Pancreas (tissue), 10 donors: ENCODE measurements around the gene JAK2. TPM values are rescaled to one million over a fixed set of nuclear protein-coding genes. Genes with fewer than 3 reads are reported as not detected.
A peak's percentile ranks its signal among the peaks of the same experiment; 100 is the strongest.

ENCODE experiments used
- ATAC-seq, 4 donors: fragments of 200-7000 bp; cut with Tn5 transposase; one replicate each; pipeline versions ENCODE4 v1.8.0 to v1.9.1; 2020; ENCODE audit warnings: mild to moderate bottlenecking in 4 of 4, moderate library complexity in 4 of 4
- DNase-seq, 6 donors: peaks; one replicate each; pipeline ENCODE4 v3.0.0-alpha.2; 2020
- FAIRE-seq: peaks from 2 replicates; lab custom pipeline; 2012; peaks lifted over from hg19 to GRCh38; lab: Jason Lieb, UNC
- H3K27ac ChIP-seq, 4 donors: fragments of 200-600 bp; sonication (generic); 1 replicate in 3 of 4; 2 replicates in 1 of 4; pipeline versions ENCODE4 v1.5.0 to v1.8.0; 2020
- H3K27me3 ChIP-seq, 4 donors: fragments of 200-600 bp; one replicate each; pipeline ENCODE4 v1.8.0; 2021
- H3K36me3 ChIP-seq, 3 donors: fragments of 200-600 bp; sonication (generic) in 1 of 3; one replicate each; pipeline versions ENCODE4 v1.5.0 to v1.8.0; 2020 to 2021
- H3K4me1 ChIP-seq, 3 donors: fragments of 200-600 bp; one replicate each; pipeline ENCODE4 v1.8.0; 2021
- H3K4me3 ChIP-seq, 4 donors: fragments of 200-600 bp; sonication (generic) in 2 of 4; one replicate each; pipeline versions ENCODE4 v1.5.0 to v1.8.0; 2020 to 2021
- H3K9me3 ChIP-seq, 4 donors: fragments of 200-600 bp; one replicate each; pipeline ENCODE4 v1.8.0; 2021
- WGBS, 2 donors: extraction: QIAGEN DNeasy Blood & Tissue Kit; methylation state at CpG; one replicate each; pipeline ENCODE4 v1.1.7; 2013; 5-methylcytosine and 5-hydroxymethylcytosine counted together
- intact Hi-C, 3 donors: fragments of 100-400 bp; cut with DNase I; formaldehyde crosslinking; loops; one replicate each; pipeline versions ENCODE4 v1.11.1 to v1.14.2; 2022
- polyA plus RNA-seq, 2 donors: library from polyadenylated mRNA; stranded (reverse); fragments of 200-250 nt; gene quantifications; one replicate each; pipeline ENCODE4 v1.2.3, GENCODE V29; 2013
- total RNA-seq, 6 donors: library from RNA; stranded (reverse); fragmentation: NEBNext Ultra II Directional in 4 of 6; extraction: Animal tissue kit (Norgen Biotek cat#: 25700) in 4 of 6; gene quantifications; one replicate each; pipeline versions ENCODE4 v1.2.1 to v1.2.4, GENCODE V29; 2021 to 2023
- TF ChIP-seq, protein P1 (sequence below), 4 donors: fragments of 200-600 bp; sonication (generic) in 3 of 4; IDR thresholded peaks; one replicate each; pipeline versions ENCODE4 v1.5.0 to v1.8.0; 2021; ENCODE audit warnings: antibody characterized with exemption in 4 of 4
- donor health status: healthy with polysubstance abuse.
- donor health status: DM: no; HTN: no; CAD: no; lungs with moderate emphysema.
- donor health status: DM: no; HTN: no; CAD: no.
- donor health status: control.
- donor health status: control.
- donor health status: Bipolar disorder and iron deficiency.
- donor health status: DM: yes; HTN: yes; CAD: no.
- donor health status: DM: no; HTN: no; CAD: no.
- donor health status: DM: no; HTN: no; CAD: no.
- donor health status: DM: yes; HTN: yes; CAD: no.

The JAK2 gene
- total and polyA plus RNA-seq, 8 donors: 1.7 to 9.1 (median 4.2) TPM

DNA sequence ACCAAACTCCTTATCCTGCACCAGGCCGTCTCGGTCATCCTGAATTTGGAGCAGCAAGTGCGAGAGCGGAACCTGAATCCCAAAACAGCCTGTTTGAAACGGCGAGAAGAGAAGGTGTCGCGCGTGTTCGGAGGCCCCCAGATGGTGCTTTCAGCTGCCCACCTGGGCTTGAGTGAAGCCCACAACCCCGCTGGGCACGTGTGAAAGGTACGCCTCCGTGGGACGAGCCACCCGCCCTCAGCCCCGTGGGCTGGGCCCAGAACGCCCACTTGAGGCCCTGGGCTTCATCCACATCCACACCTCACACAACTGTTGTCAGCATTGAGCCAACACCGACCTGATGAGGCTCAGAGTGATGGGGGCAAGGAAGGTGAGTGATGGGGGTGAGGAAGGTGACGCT, 127.6 kb downstream of the JAK2 start:
- DNase-seq (peak in 1 of 6 donors; percentile 38), FAIRE-seq (no peak), ATAC-seq (no peak)
- TF ChIP-seq, protein P1, sequence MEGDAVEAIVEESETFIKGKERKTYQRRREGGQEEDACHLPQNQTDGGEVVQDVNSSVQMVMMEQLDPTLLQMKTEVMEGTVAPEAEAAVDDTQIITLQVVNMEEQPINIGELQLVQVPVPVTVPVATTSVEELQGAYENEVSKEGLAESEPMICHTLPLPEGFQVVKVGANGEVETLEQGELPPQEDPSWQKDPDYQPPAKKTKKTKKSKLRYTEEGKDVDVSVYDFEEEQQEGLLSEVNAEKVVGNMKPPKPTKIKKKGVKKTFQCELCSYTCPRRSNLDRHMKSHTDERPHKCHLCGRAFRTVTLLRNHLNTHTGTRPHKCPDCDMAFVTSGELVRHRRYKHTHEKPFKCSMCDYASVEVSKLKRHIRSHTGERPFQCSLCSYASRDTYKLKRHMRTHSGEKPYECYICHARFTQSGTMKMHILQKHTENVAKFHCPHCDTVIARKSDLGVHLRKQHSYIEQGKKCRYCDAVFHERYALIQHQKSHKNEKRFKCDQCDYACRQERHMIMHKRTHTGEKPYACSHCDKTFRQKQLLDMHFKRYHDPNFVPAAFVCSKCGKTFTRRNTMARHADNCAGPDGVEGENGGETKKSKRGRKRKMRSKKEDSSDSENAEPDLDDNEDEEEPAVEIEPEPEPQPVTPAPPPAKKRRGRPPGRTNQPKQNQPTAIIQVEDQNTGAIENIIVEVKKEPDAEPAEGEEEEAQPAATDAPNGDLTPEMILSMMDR (IDR thresholded peaks at IDR 0.05): no peak
- no peaks in the 10 kb centered on the region for H3K4me1 ChIP-seq
- no peak overlapping the region for H3K4me3 ChIP-seq
- no peaks in the 10 kb centered on the region for H3K9me3 ChIP-seq
- 94 to 95% methylated on average over 20 of the region's 20 CpGs for WGBS, 2 donors
- H3K27me3 ChIP-seq: no peaks in the 10 kb centered on the region
- H3K36me3 ChIP-seq: peaks cover 0 to 15% (median 0%) of the 10 kb centered on the region in 3 donors
- intact Hi-C loops: no loop called here
- no peak overlapping the region for H3K27ac ChIP-seq

GRCh38 chr9:5113523-5113922, 128.5 kb downstream of the JAK2 start:
- WGBS, 2 donors: 98 to 99% methylated on average over 10 of the region's 10 CpGs
- TF ChIP-seq, protein P1 (IDR thresholded peaks at IDR 0.05): no peak
- intact Hi-C loops: no loop called here
- no peak for FAIRE-seq
- Histone ChIP-seq H3K9me3 (no peaks in the 10 kb centered on the region), H3K4me1 (no peaks in the 10 kb centered on the region), H3K4me3 (no peak overlapping the region), H3K36me3 (peaks cover 0 to 15% (median 0%) of the 10 kb centered on the region in 3 donors), H3K27me3 (no peaks in the 10 kb centered on the region), H3K27ac (no peak overlapping the region)
- DNase-seq: peak in 3 of 6 donors; percentile 6 to 60 (median 27)
- ATAC-seq: no peak

DNA sequence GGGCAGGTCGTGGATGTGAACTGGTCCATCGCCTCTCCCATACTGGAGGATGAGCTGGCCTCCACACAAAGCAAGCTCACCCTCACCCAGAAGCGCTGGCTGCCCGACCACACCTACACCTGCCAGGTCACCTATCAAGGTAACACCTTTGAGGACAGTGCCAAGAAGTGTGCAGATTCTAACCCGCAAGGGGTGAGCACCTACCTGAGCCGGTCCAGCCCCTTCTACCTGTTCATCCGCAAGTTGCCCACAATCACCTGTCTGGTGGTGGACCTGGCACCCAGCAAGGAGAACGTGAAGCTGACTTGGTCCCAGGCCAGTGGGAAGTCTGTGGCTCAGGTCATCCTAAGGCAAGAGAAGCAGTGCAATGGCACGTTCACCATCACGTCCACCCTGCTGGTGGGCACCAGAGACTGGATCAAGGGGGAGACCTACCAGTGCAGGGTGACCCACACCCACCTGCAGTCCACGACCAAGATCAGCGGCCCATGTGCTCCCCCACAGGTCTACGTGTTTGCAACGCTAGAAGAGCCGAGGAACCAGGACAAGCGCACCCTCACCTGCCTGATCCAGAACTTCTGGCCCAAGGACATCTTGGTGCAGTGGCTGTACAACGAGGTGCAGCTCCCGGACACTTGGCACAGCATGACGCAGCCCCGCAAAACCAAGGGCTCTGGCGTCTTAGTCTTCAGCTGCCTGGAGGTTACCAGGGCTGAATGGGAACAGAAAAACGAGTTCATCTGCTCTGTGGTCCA, 129.1 kb downstream of the JAK2 start:
- DNase-seq: peak in 4 of 6 donors; percentile 6 to 44 (median 28)
- Histone ChIP-seq H3K36me3 (peaks cover 0 to 15% (median 0%) of the 10 kb centered on the region in 3 donors), H3K9me3 (no peaks in the 10 kb centered on the region), H3K27ac (no peak overlapping the region), H3K4me1 (no peaks in the 10 kb centered on the region), H3K27me3 (no peaks in the 10 kb centered on the region), H3K4me3 (no peak overlapping the region)
- TF ChIP-seq, protein P1 (IDR thresholded peaks at IDR 0.05): no peak
- no peak for FAIRE-seq
- ATAC-seq: no peak
- WGBS, 2 donors: 97 to 99% methylated on average over 22 of the region's 22 CpGs
- intact Hi-C loops: no loop called here

DNA sequence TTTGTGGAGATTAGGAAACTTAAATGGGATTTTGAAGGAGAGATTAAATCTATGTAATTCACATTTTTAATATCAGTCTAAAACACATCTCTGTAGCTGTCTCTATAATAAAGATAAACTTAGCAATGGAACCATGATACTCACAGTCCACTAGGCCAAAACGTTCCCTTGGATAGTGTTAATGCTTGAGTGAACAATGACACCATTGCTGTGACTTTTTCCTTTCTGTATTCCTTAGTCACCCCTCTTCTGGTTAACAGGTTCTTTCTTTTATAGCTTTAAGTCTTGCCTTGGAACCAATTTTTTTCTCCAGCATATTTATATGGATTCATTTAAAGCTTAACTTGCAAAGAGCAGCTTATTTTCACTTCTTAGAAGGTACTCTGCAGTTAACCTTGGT, 137.0 kb downstream of the JAK2 start:
- FAIRE-seq: no peak
- H3K36me3 ChIP-seq: peaks cover 0 to 4% (median 0%) of the 10 kb centered on the region in 3 donors
- intact Hi-C loops: no loop called here

More for the DNA sequence above, 137.0 kb downstream of the JAK2 start:
- DNase-seq (no peak), ATAC-seq (no peak)
- 75 to 95% methylated on average over 1 of the region's 1 CpG for WGBS, 2 donors
- no peaks in the 10 kb centered on the region for H3K27me3 ChIP-seq
- no peak overlapping the region for H3K27ac ChIP-seq
- H3K4me3 ChIP-seq: no peak overlapping the region
- TF ChIP-seq, protein P1 (IDR thresholded peaks at IDR 0.05): no peak
- no peaks in the 10 kb centered on the region for H3K4me1 ChIP-seq
- H3K9me3 ChIP-seq: no peaks in the 10 kb centered on the region
